Naive thymus-derived CD4-positive, alpha-beta T cell (primary cell): ENCODE data around the gene TM4SF4. TPM values are rescaled to one million over a fixed set of nuclear protein-coding genes. Genes with fewer than 3 reads are reported as not detected.

Experiments used
- ATAC-seq: fragments of 150-1000 bp; cut with Tn5 transposase; 2 replicates; pipeline ENCODE4 v1.10.0; 2021; ENCODE audit warnings: mild to moderate bottlenecking, moderate library complexity
- CTCF ChIA-PET: fragments of 350-600 bp; sonication (Branson Sonifier 250); formaldehyde crosslinking; loops from one replicate; lab custom pipeline; 2021; ENCODE audit warnings: antibody characterized with exemption; lab: Charles Lee
- POLR2A ChIA-PET: fragments of 350-600 bp; sonication (Branson Sonifier 250); formaldehyde crosslinking; loops from one replicate; lab custom pipeline; 2021; ENCODE audit warnings: antibody characterized with exemption, inconsistent platforms; lab: Charles Lee
- DNase-seq, 9 donors: peaks; one replicate each; pipeline versions ENCODE4 v3.0.0 to v3.0.0-alpha.2; 2020 to 2022; ENCODE audit warnings: mixed read lengths in 1 of 9
- H3K27ac ChIP-seq: one replicate; pipeline ENCODE4 v1.7.0; 2013; ENCODE audit warnings: mild to moderate bottlenecking, low read depth, low read length, moderate library complexity
- H3K27me3 ChIP-seq, 2 donors: one replicate each; pipeline ENCODE4 v1.7.0; 2013; ENCODE audit warnings: low read length in 2 of 2, mild to moderate bottlenecking in 2 of 2, moderate library complexity in 2 of 2; ENCODE audit not compliant: control insufficient read depth in 2 of 2, insufficient read depth in 2 of 2
- H3K36me3 ChIP-seq, 3 experiments: 1 replicate in 2 of 3; 2 replicates in 1 of 3; pipeline ENCODE4 v1.7.0; 2013; ENCODE audit warnings: low read length in 3 of 3, mild to moderate bottlenecking in 3 of 3, moderate library complexity in 1 of 3; ENCODE audit not compliant: insufficient read depth in 3 of 3, control insufficient read depth in 2 of 3
- H3K4me1 ChIP-seq, 2 donors: one replicate each; pipeline ENCODE4 v1.7.0; 2013; ENCODE audit warnings: low read length in 2 of 2, mild to moderate bottlenecking in 2 of 2, moderate library complexity in 1 of 2; ENCODE audit not compliant: control insufficient read depth in 2 of 2, insufficient read depth in 2 of 2
- H3K4me3 ChIP-seq: 2 replicates; pipeline ENCODE4 v1.7.0; 2013; ENCODE audit warnings: mild to moderate bottlenecking, low read length
- H3K9me3 ChIP-seq, 3 experiments: 1 replicate in 2 of 3; 2 replicates in 1 of 3; pipeline ENCODE4 v1.7.0; 2013; ENCODE audit warnings: low read length in 3 of 3; ENCODE audit not compliant: control insufficient read depth in 2 of 3
- H3K27ac Mint-ChIP-seq, 9 donors: one replicate each; pipeline ENCODE4 v1.8.0; 2020 to 2022; ENCODE audit warnings: mixed read lengths in 9 of 9, mild to moderate bottlenecking in 8 of 9, moderate library complexity in 5 of 9, inconsistent platforms in 2 of 9
- H3K27me3 Mint-ChIP-seq, 5 donors: one replicate each; pipeline ENCODE4 v1.8.0; 2021 to 2022; ENCODE audit warnings: mixed read lengths in 5 of 5, mild to moderate bottlenecking in 1 of 5
- H3K36me3 Mint-ChIP-seq, 5 donors: one replicate each; pipeline ENCODE4 v1.8.0; 2020 to 2022; ENCODE audit warnings: mixed read lengths in 5 of 5, mild to moderate bottlenecking in 3 of 5, inconsistent platforms in 1 of 5
- H3K4me1 Mint-ChIP-seq, 7 donors: one replicate each; pipeline ENCODE4 v1.8.0; 2020 to 2022; ENCODE audit warnings: mixed read lengths in 7 of 7, mild to moderate bottlenecking in 3 of 7, inconsistent platforms in 1 of 7
- H3K4me3 Mint-ChIP-seq, 10 donors: one replicate each; pipeline ENCODE4 v1.8.0; 2020 to 2022; ENCODE audit warnings: mild to moderate bottlenecking in 10 of 10, mixed read lengths in 10 of 10, moderate library complexity in 6 of 10, inconsistent platforms in 2 of 10
- H3K9me3 Mint-ChIP-seq, 11 donors: one replicate each; pipeline ENCODE4 v1.8.0; 2020 to 2022; ENCODE audit warnings: mixed read lengths in 11 of 11, mild to moderate bottlenecking in 4 of 11, inconsistent platforms in 1 of 11, moderate library complexity in 1 of 11
- intact Hi-C, 2 donors: fragments of 100-400 bp; cut with micrococcal nuclease; formaldehyde crosslinking; loops; one replicate each; pipeline ENCODE4 v1.15.1; 2023
- polyA plus RNA-seq, 2 donors: library from polyadenylated mRNA; unstranded; fragments of 300-500 nt; fragmentation: Illumina TruSeq; gene quantifications; one replicate each; pipeline ENCODE4 v1.2.3, GENCODE V29; 2021
- total RNA-seq, 6 experiments: library from RNA in 5 of 6; stranded (reverse) in 5 of 6; gene quantifications; 1 replicate in 5 of 6; 2 replicates in 1 of 6; pipeline ENCODE4 v1.2.3 and lab custom pipeline; 2021 to 2026

Gene TM4SF4
- total and polyA plus RNA-seq, 7 experiments from 2014 or later, result not detected

DNA sequence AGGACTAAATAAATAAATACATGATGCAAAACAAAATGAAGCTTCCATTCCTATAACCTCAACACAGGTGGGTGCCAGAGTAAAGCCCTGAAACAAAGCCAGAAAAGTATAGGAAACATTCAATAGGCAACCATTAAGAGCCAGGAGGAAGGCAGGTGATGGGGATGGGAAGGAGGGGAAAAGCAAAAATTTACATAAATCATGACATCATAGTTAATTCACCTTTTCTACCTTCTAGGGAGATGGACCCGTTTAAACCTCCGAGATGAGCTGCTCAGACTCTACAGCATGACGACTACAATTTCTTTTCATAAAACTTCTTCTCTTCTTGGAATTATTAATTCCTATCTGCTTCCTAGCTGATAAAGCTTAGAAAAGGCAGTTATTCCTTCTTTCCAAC lies 27.9 kb downstream of the TM4SF4 start:
- no peak overlapping the region for H3K27ac ChIP-seq
- DNase-seq (no peak), ATAC-seq (no peak)
- Mint-ChIP-seq H3K9me3 (no peaks in the 10 kb centered on the region), H3K4me3 (no peak overlapping the region), H3K36me3 (peaks cover 0 to 4% (median 0%) of the 10 kb centered on the region in 5 donors), H3K4me1 (peaks cover 0 to under 1% (median 0%) of the 10 kb centered on the region in 7 donors), H3K27ac (no peak overlapping the region), H3K27me3 (peaks cover 9 to 21% (median 18%) of the 10 kb centered on the region in 5 donors)
- intact Hi-C loops, result no loop called here
- no peak overlapping the region for H3K4me3 ChIP-seq
- H3K27me3 ChIP-seq, result no peaks in the 10 kb centered on the region
- no peaks in the 10 kb centered on the region for H3K36me3 ChIP-seq
- no peaks in the 10 kb centered on the region for H3K9me3 ChIP-seq
- ChIA-PET CTCF (no interaction called here), POLR2A (no interaction called here)
- H3K4me1 ChIP-seq, result no peaks in the 10 kb centered on the region

DNA sequence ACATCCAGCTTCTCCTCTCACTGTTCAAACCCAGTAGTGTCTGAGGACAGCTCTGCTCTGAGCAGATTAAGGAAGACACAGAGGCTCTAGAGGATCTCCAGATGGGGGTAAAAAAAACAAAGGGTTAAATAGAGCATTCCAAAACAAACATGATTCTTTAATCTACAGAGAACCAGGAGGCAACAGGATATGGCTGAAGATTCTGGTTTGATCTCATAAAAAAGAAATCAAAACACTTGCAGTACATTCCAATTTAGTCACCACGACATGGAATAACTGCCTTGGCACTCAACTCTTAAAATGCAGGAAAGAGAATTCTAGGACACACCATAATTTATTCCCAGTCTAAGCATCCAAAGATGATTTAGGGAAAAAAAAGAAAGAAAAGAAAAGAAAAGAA lies 32.0 kb downstream of the TM4SF4 start:
- Mint-ChIP-seq H3K27ac (no peak overlapping the region), H3K4me1 (peaks cover 0 to 9% (median 8%) of the 10 kb centered on the region in 7 donors), H3K27me3 (peaks cover 13 to 25% (median 23%) of the 10 kb centered on the region in 5 donors), H3K36me3 (peaks cover 0 to 4% (median 0%) of the 10 kb centered on the region in 5 donors), H3K9me3 (peaks cover 0 to 2% (median 0%) of the 10 kb centered on the region in 11 donors), H3K4me3 (no peak overlapping the region)
- Histone ChIP-seq H3K27ac (no peak overlapping the region), H3K4me3 (no peak overlapping the region), H3K4me1 (no peaks in the 10 kb centered on the region), H3K27me3 (no peaks in the 10 kb centered on the region), H3K9me3 (no peaks in the 10 kb centered on the region), H3K36me3 (no peaks in the 10 kb centered on the region)
- CTCF ChIA-PET, result no interaction called here
- ATAC-seq (no peak), DNase-seq (no peak)
- POLR2A ChIA-PET, result no interaction called here
- intact Hi-C loops, result no loop called here

DNA sequence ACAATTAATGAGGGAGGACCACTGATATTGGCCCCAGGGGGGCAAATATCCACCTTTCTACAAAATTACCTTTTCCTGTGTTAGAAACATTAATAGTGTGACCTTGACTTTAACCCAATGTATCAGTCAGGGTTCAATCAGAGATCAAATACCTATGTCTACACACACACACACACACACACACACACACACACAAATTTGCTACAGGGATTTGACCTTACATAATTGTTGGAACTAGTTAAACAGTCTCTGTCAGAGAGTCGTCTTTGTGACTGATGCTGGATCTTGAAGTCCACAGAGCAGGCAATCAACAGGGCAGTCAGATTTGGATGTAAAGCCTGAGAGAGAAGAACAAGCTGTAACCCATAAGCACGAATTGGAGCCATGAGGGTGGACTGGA lies 32.5 kb downstream of the TM4SF4 start:
- peaks cover 0 to 9% (median 8%) of the 10 kb centered on the region in 7 donors for H3K4me1 Mint-ChIP-seq
- H3K36me3 Mint-ChIP-seq, result peaks cover 0 to 4% (median 0%) of the 10 kb centered on the region in 5 donors
- peaks cover 13 to 25% (median 22%) of the 10 kb centered on the region in 5 donors for H3K27me3 Mint-ChIP-seq
- H3K9me3 ChIP-seq, result no peaks in the 10 kb centered on the region
- no peak overlapping the region for H3K4me3 ChIP-seq
- ATAC-seq (no peak), DNase-seq (no peak)
- H3K9me3 Mint-ChIP-seq, result peaks cover 0 to 2% (median 0%) of the 10 kb centered on the region in 11 donors
- H3K4me3 Mint-ChIP-seq, result peak overlapping the region in 1 of 10 donors; percentile 5
- intact Hi-C loops, result no loop called here
- no peaks in the 10 kb centered on the region for H3K36me3 ChIP-seq
- ChIA-PET CTCF (no interaction called here), POLR2A (no interaction called here)
- no peak overlapping the region for H3K27ac ChIP-seq
- no peak overlapping the region for H3K27ac Mint-ChIP-seq
- no peaks in the 10 kb centered on the region for H3K27me3 ChIP-seq
- H3K4me1 ChIP-seq, result no peaks in the 10 kb centered on the region

GRCh38 chr3:149507491-149508324 lies 33.2 kb downstream of the TM4SF4 start:
- peaks cover 20 to 30% (median 26%) of the 10 kb centered on the region in 5 donors for H3K27me3 Mint-ChIP-seq
- peaks cover 0 to 4% (median 0%) of the 10 kb centered on the region in 5 donors for H3K36me3 Mint-ChIP-seq
- no peaks in the 10 kb centered on the region for H3K36me3 ChIP-seq
- ChIA-PET POLR2A (no interaction called here), CTCF (no interaction called here)
- intact Hi-C loops, result no loop called here
- H3K4me1 ChIP-seq, result no peaks in the 10 kb centered on the region
- no peak overlapping the region for H3K27ac ChIP-seq
- no peak for DNase-seq
- H3K4me3 Mint-ChIP-seq, result peak overlapping the region in 5 of 10 donors; percentile 1 to 35 (median 5)
- no peaks in the 10 kb centered on the region for H3K9me3 ChIP-seq
- peaks cover 4 to 16% (median 9%) of the 10 kb centered on the region in 7 donors for H3K4me1 Mint-ChIP-seq
- H3K27me3 ChIP-seq, result no peaks in the 10 kb centered on the region
- peak; percentile 85 for ATAC-seq
- peaks cover 0 to 2% (median 0%) of the 10 kb centered on the region in 11 donors for H3K9me3 Mint-ChIP-seq
- H3K4me3 ChIP-seq, result no peak overlapping the region
- no peak overlapping the region for H3K27ac Mint-ChIP-seq

DNA sequence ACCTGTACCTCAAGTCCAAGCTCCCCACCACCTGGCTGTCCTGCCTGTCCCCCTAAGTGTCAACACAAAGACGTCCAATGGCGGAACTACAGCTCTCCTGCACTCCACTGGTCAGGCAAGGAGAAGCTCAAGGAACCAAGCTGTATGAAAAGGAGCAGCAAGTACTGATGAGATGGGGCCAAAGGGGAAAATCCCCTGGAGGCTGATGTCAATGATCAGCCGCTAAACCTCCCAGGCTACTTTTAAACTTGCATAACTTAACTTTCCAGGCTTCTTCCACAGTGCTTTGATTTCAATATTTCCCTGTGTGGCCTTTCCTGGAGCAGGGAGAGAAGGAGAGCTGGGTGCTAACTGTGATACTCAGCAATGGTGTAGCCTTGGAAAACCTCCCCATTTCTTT lies 35.0 kb downstream of the TM4SF4 start:
- Mint-ChIP-seq H3K4me3 (no peak overlapping the region), H3K27ac (no peak overlapping the region), H3K9me3 (peaks cover 0 to 2% (median 0%) of the 10 kb centered on the region in 11 donors), H3K4me1 (peaks cover 4 to 17% (median 9%) of the 10 kb centered on the region in 7 donors), H3K36me3 (no peaks in the 10 kb centered on the region), H3K27me3 (peaks cover 20 to 33% (median 27%) of the 10 kb centered on the region in 5 donors)
- Histone ChIP-seq H3K9me3 (no peaks in the 10 kb centered on the region), H3K4me1 (no peaks in the 10 kb centered on the region), H3K27me3 (no peaks in the 10 kb centered on the region), H3K36me3 (no peaks in the 10 kb centered on the region), H3K27ac (no peak overlapping the region), H3K4me3 (no peak overlapping the region)
- DNase-seq, result no peak
- ChIA-PET POLR2A (no interaction called here), CTCF (no interaction called here)
- intact Hi-C loops, result no loop called here
- ATAC-seq, result no peak

DNA sequence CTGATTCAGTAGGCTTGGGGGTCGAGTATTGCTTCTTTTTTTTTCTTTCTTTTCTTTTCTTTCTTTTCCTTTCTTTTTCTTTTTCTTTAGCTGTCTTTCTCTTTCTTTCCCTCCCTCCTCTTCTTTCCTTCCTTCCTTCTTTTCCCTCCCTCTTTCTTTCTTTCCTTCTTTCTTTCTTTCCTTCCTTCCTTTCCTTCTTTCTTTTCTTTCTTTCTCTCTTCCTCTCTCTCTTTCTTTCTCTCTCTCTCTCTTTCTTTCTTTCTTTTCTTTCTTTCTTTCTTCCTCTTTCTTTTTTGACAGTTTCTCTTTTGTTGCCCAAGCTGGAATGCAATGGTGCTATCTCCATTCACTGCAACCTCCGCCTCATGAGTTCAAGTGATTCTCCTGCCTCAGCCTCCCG lies 36.0 kb downstream of the TM4SF4 start:
- peaks cover 4 to 17% (median 9%) of the 10 kb centered on the region in 7 donors for H3K4me1 Mint-ChIP-seq
- no peak for DNase-seq
- Histone ChIP-seq H3K27ac (no peak overlapping the region), H3K4me3 (no peak overlapping the region), H3K4me1 (no peaks in the 10 kb centered on the region), H3K27me3 (no peaks in the 10 kb centered on the region), H3K9me3 (no peaks in the 10 kb centered on the region), H3K36me3 (no peaks in the 10 kb centered on the region)
- intact Hi-C loops, result loop anchor here (5.0 to 10.0 kb wide), 3 partner anchors 262 to 297 kb away; no protein-coding TSS in a partner anchor
- POLR2A ChIA-PET, result no interaction called here
- H3K4me3 Mint-ChIP-seq, result no peak overlapping the region
- H3K27ac Mint-ChIP-seq, result no peak overlapping the region
- no peak for ATAC-seq
- no peaks in the 10 kb centered on the region for H3K36me3 Mint-ChIP-seq
- H3K9me3 Mint-ChIP-seq, result peaks cover 0 to 2% (median 0%) of the 10 kb centered on the region in 11 donors
- peaks cover 21 to 34% (median 25%) of the 10 kb centered on the region in 5 donors for H3K27me3 Mint-ChIP-seq
- CTCF ChIA-PET, result no interaction called here
